Measurements from ENCODE around the gene MRPS15. TPM values are rescaled to one million over a fixed set of nuclear protein-coding genes. Genes with fewer than 3 reads are reported as not detected.

The MRPS15 gene
- total and polyA plus RNA-seq, 2 of the 13 experiments (the other 11 are each of a cell fraction or from before 2014, with no cell fraction given), result 59.0 to 113 TPM

DNA sequence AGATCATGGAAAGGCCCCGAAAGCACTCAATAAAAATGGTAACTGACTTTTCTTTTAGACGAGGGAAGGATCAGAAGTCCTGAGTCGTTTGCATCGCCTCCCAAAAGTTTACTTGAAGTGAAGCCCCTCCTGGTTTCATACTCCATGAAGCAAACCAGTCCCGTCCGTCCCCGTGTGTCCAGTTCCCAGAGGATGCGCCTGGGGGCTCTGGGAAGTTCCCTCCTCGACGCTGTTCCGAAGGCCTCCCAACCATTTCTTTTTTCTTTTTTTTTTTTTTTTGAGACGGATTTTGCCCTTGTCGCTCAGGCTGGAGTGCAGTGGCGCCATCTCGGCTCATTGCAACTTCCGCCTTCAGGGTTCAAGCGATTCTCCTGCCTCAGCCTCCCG lies 13.3 kb downstream of the MRPS15 start:
- ChIA-PET POLR2A (interaction anchor here (0.8 to 2.9 kb wide), 7 partner anchors 9 to 50 kb away, joined by 3 to 27 read pairs (median 6); partner anchors contain the start of gene MRPS15), CTCF (ENCODE audit: low intra/inter-chr PET ratio, low total read pairs) (no interaction called here)
- peak overlapping the region; percentile 67 for H3K27ac ChIP-seq (ENCODE audit: extremely low read length, insufficient read depth, low read length)
- H3K9me3 ChIP-seq (ENCODE audit: low read length), result no peaks in the 10 kb centered on the region
- no peaks in the 10 kb centered on the region for H4K20me1 ChIP-seq (ENCODE audit: insufficient read depth, low read length)
- BruUV-seq (replicated peaks), result TSS peak; percentile 74
- in situ Hi-C loops (cut with HindIII; ENCODE audit: extremely low pct_ligation_motif_present, low pct_unique_long_range_greater_than_20kb), result no loop called here
- TF ChIP-seq, protein P1, sequence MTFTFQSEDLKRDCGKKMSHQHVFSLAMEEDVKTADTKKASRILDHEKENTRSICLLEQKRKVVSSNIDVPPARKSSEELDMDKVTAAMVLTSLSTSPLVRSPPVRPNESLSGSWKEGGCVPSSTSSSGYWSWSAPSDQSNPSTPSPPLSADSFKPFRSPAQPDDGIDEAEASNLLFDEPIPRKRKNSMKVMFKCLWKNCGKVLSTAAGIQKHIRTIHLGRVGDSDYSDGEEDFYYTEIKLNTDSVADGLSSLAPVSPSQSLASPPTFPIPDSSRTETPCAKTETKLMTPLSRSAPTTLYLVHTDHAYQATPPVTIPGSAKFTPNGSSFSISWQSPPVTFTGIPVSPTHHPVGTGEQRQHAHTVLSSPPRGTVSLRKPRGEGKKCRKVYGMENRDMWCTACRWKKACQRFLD (CRISPR knock-in tag; IDR thresholded peaks at IDR 0.05; ENCODE audit: borderline replicate concordance), result 0 out of 2 replicates have a peak, but pooled peaks have one; percentile 0
- TF ChIP-seq NPAS2 (CRISPR knock-in tag; IDR thresholded peaks at IDR 0.05; ENCODE audit: borderline replicate concordance), result no peak
- H3K4me1 ChIP-seq (ENCODE audit: insufficient read depth, low read length), result 0 out of 2 replicates have a peak, but pooled peaks cover 7% of the 10 kb centered on the region
- H3K9ac ChIP-seq (ENCODE audit: insufficient read depth, low read depth, low read length), result peak overlapping the region; percentile 64; the same call in 1 of the 2 replicates
- H2AFZ ChIP-seq (ENCODE audit: low read length), result peak overlapping the region; percentile 36
- peaks cover 2 to 18% of the 10 kb centered on the region in 2 experiments; a peak in 4 of 5 replicates for H3K36me3 ChIP-seq (replicated peaks in 1 of 2; ENCODE audit: control insufficient read depth in 1 of 2, insufficient read depth in 2 of 2, low read length in 2 of 2)
- FAIRE-seq (no peak), DNase-seq (ENCODE audit: low spot score) (no peak), ATAC-seq (no peak)
- H3K79me2 ChIP-seq (ENCODE audit: insufficient read depth, low read length), result no peaks in the 10 kb centered on the region
- peak overlapping the region; percentile 70 for H3K4me2 ChIP-seq (ENCODE audit: low read depth, low read length)
- WGBS (ENCODE audit: low lambda C conversion rate), result 90% methylated on average over 18 of the region's 18 CpGs
- H3K27me3 ChIP-seq (ENCODE audit: control insufficient read depth in 1 of 2, insufficient read depth in 2 of 2, low read length in 2 of 2), result no peaks in the 10 kb centered on the region
- peak overlapping the region; percentile 40 to 63 (median 41); a peak in 3 of 6 replicates for H3K4me3 ChIP-seq (replicated peaks in 1 of 3; ENCODE audit: insufficient read depth in 1 of 3, low read depth in 2 of 3, low read length in 3 of 3)
- intact Hi-C loops (cut with micrococcal nuclease; ENCODE audit: unreplicated experiment), result no loop called here

DNA sequence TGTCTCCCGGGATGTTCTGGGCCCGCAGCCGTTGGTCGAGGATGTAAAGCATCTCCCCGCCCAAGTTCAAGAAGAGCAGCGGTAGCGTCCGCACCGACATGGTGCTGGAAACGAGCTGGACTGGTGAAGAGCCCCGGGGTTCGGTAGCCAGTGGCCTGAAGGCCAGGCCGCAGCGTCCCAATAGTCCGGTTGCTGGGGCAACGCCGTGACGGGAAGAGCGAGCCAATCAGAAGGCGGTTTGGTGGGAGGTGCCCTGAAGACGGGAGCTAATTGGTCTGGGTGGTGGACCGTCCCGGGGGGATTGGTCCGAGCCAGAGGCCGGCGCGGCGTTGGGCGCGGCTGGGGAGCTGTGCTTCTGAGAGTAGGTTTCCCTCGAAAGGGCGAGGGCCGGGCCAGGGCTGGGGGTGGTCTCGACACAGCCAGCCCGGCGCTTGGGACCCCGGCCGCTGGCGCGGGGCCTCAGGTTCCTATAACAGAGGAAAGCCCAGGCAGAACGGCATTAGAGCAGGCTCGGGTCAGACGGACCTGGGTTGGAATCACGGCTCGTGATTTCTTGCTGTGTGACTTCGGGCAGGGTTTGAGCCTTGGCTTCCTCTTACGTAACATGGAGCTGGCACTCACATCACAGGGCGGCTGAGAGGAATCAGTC lies 13.8 kb downstream of the MRPS15 start, which contains the start of gene OSCP1:
Gene OSCP1 (minus strand): TSS at position 182 of the 649 bp plus-strand sequence. CDS start 82 bp downstream, at position 100.
- in situ Hi-C loops (cut with HindIII; ENCODE audit: extremely low pct_ligation_motif_present, low pct_unique_long_range_greater_than_20kb) (no loop called here), intact Hi-C loops (cut with micrococcal nuclease; ENCODE audit: unreplicated experiment) (no loop called here)
- H3K4me1 ChIP-seq (ENCODE audit: insufficient read depth, low read length), result 0 out of 2 replicates have a peak, but pooled peaks cover 7% of the 10 kb centered on the region
- FAIRE-seq (peak; percentile 57), DNase-seq (ENCODE audit: low spot score) (peak; percentile 79), ATAC-seq (peak; percentile 95)
- H3K79me2 ChIP-seq (ENCODE audit: insufficient read depth, low read length), result no peaks in the 10 kb centered on the region
- peak within 1 kb of the TSS; percentile 36 for H2AFZ ChIP-seq (ENCODE audit: low read length)
- H3K27me3 ChIP-seq (ENCODE audit: control insufficient read depth in 1 of 2, insufficient read depth in 2 of 2, low read length in 2 of 2), result no peaks in the 10 kb centered on the region
- peak within 1 kb of the TSS; percentile 64; the same call in 1 of the 2 replicates for H3K9ac ChIP-seq (ENCODE audit: insufficient read depth, low read depth, low read length)
- 61% methylated on average over 45 of the region's 48 CpGs for WGBS (ENCODE audit: low lambda C conversion rate)
- POLR2A ChIA-PET, result interaction anchor here (0.7 to 2.9 kb wide), 9 partner anchors 10 to 64 kb away, joined by 3 to 27 read pairs (median 3); partner anchors contain the start of gene MRPS15
- no peaks in the 10 kb centered on the region for H4K20me1 ChIP-seq (ENCODE audit: insufficient read depth, low read length)
- H3K4me3 ChIP-seq (replicated peaks in 1 of 3; ENCODE audit: insufficient read depth in 1 of 3, low read depth in 2 of 3, low read length in 3 of 3), result peak within 1 kb of the TSS; percentile 42 to 68 (median 65); a peak in 5 of 6 replicates
- no TSS peak for BruUV-seq (replicated peaks)
- peak within 1 kb of the TSS; percentile 67 for H3K27ac ChIP-seq (ENCODE audit: extremely low read length, insufficient read depth, low read length)
- peak within 1 kb of the TSS; percentile 70 for H3K4me2 ChIP-seq (ENCODE audit: low read depth, low read length)
- CTCF ChIA-PET (ENCODE audit: low intra/inter-chr PET ratio, low total read pairs), result no interaction called here
- peaks cover under 1 to 12% of the 10 kb centered on the region in 2 experiments; a peak in 4 of 5 replicates for H3K36me3 ChIP-seq (replicated peaks in 1 of 2; ENCODE audit: control insufficient read depth in 1 of 2, insufficient read depth in 2 of 2, low read length in 2 of 2)
- no peaks in the 10 kb centered on the region for H3K9me3 ChIP-seq (ENCODE audit: low read length)
- no peak for TF ChIP-seq ZKSCAN5 (CRISPR knock-in tag; IDR thresholded peaks at IDR 0.05)
- TF ChIP-seq ZNF878 (CRISPR knock-in tag; IDR thresholded peaks at IDR 0.05), result no peak
- TF ChIP-seq PHF8 (CRISPR knock-in tag; IDR thresholded peaks at IDR 0.05), result peak; percentile 89
- TF ChIP-seq THYN1 (CRISPR knock-in tag; IDR thresholded peaks at IDR 0.05; ENCODE audit: borderline replicate concordance, low read depth), result no peak
- no peak for TF ChIP-seq MAFG (CRISPR knock-in tag; IDR thresholded peaks at IDR 0.05)
- TF ChIP-seq SRSF1 (optimal IDR thresholded peaks at IDR 0.05; ENCODE audit: low read depth, low read length), result no peak
- no peak for TF ChIP-seq HMG20B (CRISPR knock-in tag; conservative IDR thresholded peaks at IDR 0.05)
- TF ChIP-seq NCOA1 (CRISPR knock-in tag; IDR thresholded peaks at IDR 0.05), result no peak
- TF ChIP-seq SMC3 (IDR thresholded peaks at IDR 0.05; ENCODE audit: low read length), result no peak
- peak; percentile 83; the same call in 1 of the 2 replicates for TF ChIP-seq ZNF451 (CRISPR knock-in tag; IDR thresholded peaks at IDR 0.05)
- no peak for TF ChIP-seq ATF7 (IDR thresholded peaks at IDR 0.05)
- no peak for TF ChIP-seq ATF7 (CRISPR knock-in tag; IDR thresholded peaks at IDR 0.05)
- TF ChIP-seq, protein P2, sequence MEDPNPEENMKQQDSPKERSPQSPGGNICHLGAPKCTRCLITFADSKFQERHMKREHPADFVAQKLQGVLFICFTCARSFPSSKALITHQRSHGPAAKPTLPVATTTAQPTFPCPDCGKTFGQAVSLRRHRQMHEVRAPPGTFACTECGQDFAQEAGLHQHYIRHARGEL (CRISPR knock-in tag; IDR thresholded peaks at IDR 0.05), result no peak
- TF ChIP-seq HNRNPK (IDR thresholded peaks at IDR 0.05; ENCODE audit: low read depth, low read length, poor library complexity, severe bottlenecking), result no peak
- no peak; the same call in 1 of the 2 replicates for TF ChIP-seq ZZZ3 (CRISPR knock-in tag; IDR thresholded peaks at IDR 0.05; ENCODE audit: borderline replicate concordance)

All from HepG2 (cell line).